ENCODE data around the gene RRP36.

Gene RRP36

DNA sequence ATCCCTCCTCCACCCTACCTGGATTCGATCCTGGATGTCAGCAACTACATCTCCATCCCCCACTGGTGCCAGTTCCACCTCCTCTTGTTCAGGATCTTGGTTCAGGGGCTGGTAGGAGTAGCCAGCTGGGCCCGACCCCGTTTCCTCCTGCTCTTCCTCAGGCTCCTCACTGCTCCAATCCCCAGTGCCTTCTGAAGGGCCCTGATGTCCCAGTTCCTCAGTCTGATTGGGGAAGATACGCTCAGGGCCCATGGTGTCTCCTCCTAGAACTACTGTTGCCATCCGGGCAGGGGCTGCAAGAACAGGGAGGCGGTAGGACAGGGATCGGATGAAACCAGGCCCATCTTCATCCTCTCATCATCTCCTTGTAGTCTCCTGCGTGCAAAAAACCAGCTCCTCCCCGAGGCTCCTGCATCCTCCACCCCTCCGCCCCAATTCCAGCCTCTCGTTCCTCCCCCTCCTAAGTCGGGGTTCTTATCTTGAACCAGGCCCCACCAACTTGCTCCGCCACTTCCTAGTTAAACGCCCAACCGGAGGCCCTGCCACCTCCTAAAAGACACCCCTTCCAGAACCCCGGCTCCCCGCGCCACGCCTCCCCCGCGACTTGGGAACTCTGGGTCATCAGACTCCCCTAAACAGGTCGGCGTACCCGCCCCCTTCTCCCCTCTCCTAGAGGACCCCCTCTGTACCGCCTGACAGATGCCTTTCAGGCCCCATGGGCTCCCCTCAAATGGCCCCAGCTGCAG is 8.2 kb upstream of the RRP36 start (continued):
- TF ChIP-seq, protein P1, sequence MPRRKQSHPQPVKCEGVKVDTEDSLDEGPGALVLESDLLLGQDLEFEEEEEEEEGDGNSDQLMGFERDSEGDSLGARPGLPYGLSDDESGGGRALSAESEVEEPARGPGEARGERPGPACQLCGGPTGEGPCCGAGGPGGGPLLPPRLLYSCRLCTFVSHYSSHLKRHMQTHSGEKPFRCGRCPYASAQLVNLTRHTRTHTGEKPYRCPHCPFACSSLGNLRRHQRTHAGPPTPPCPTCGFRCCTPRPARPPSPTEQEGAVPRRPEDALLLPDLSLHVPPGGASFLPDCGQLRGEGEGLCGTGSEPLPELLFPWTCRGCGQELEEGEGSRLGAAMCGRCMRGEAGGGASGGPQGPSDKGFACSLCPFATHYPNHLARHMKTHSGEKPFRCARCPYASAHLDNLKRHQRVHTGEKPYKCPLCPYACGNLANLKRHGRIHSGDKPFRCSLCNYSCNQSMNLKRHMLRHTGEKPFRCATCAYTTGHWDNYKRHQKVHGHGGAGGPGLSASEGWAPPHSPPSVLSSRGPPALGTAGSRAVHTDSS (tag by site-specific recombination; IDR thresholded peaks at IDR 0.05) = 0 out of 2 replicates have a peak, but pooled peaks have one; percentile 6
- TF ChIP-seq ZNF560 (tag by site-specific recombination; IDR thresholded peaks at IDR 0.05; ENCODE audit: borderline replicate concordance) (no peak), SP3 (tag by site-specific recombination; IDR thresholded peaks at IDR 0.05) (no peak; the same call in 1 of the 2 replicates), ZNF529 (tag by site-specific recombination; IDR thresholded peaks at IDR 0.05; ENCODE audit: insufficient replicate concordance) (no peak), ZNF2 (tag by site-specific recombination; IDR thresholded peaks at IDR 0.05) (no peak), ZNF37A (tag by site-specific recombination; IDR thresholded peaks at IDR 0.05) (no peak), ZNF843 (tag by site-specific recombination; IDR thresholded peaks at IDR 0.05) (peak; percentile 30; the same call in 1 of the 2 replicates), ZNF350 (tag by site-specific recombination; IDR thresholded peaks at IDR 0.05) (no peak), ZNF677 (tag by site-specific recombination; IDR thresholded peaks at IDR 0.05) (no peak), ZNF23 (tag by site-specific recombination; IDR thresholded peaks at IDR 0.05; ENCODE audit: borderline replicate concordance) (no peak), ZNF335 (tag by site-specific recombination; conservative IDR thresholded peaks at IDR 0.05) (peak; percentile 73), ZNF701 (tag by site-specific recombination; IDR thresholded peaks at IDR 0.05) (no peak), GLIS2 (tag by site-specific recombination; IDR thresholded peaks at IDR 0.05) (peak; percentile 46; the same call in 1 of the 2 replicates), ZNF585B (tag by site-specific recombination; IDR thresholded peaks at IDR 0.05) (no peak), KLF16 (tag by site-specific recombination; IDR thresholded peaks at IDR 0.05) (peak; percentile 64; the same call in 1 of the 2 replicates), ZNF549 (tag by site-specific recombination; IDR thresholded peaks at IDR 0.05) (no peak), ZBTB21 (tag by site-specific recombination; IDR thresholded peaks at IDR 0.05) (peak; percentile 45; the same call in 1 of the 2 replicates), PRDM1 (tag by site-specific recombination; IDR thresholded peaks at IDR 0.05) (no peak), KLF9 (tag by site-specific recombination; IDR thresholded peaks at IDR 0.05; ENCODE audit: low read depth) (peak; percentile 90), ZNF791 (tag by site-specific recombination; IDR thresholded peaks at IDR 0.05) (no peak), IKZF3 (tag by site-specific recombination; IDR thresholded peaks at IDR 0.05) (no peak)
- TF ChIP-seq, protein P2, sequence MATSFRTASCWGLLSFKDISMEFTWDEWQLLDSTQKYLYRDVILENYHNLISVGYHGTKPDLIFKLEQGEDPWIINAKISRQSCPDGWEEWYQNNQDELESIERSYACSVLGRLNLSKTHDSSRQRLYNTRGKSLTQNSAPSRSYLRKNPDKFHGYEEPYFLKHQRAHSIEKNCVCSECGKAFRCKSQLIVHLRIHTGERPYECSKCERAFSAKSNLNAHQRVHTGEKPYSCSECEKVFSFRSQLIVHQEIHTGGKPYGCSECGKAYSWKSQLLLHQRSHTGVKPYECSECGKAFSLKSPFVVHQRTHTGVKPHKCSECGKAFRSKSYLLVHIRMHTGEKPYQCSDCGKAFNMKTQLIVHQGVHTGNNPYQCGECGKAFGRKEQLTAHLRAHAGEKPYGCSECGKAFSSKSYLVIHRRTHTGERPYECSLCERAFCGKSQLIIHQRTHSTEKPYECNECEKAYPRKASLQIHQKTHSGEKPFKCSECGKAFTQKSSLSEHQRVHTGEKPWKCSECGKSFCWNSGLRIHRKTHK (tag by site-specific recombination; IDR thresholded peaks at IDR 0.05) = no peak
- TF ChIP-seq, protein P3, sequence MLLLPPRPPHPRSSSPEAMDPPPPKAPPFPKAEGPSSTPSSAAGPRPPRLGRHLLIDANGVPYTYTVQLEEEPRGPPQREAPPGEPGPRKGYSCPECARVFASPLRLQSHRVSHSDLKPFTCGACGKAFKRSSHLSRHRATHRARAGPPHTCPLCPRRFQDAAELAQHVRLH (tag by site-specific recombination; IDR thresholded peaks at IDR 0.05) = peak; percentile 61; the same call in 1 of the 2 replicates
- TF ChIP-seq, protein P4, sequence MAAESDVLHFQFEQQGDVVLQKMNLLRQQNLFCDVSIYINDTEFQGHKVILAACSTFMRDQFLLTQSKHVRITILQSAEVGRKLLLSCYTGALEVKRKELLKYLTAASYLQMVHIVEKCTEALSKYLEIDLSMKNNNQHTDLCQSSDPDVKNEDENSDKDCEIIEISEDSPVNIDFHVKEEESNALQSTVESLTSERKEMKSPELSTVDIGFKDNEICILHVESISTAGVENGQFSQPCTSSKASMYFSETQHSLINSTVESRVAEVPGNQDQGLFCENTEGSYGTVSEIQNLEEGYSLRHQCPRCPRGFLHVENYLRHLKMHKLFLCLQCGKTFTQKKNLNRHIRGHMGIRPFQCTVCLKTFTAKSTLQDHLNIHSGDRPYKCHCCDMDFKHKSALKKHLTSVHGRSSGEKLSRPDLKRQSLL (tag by site-specific recombination; IDR thresholded peaks at IDR 0.05) = no peak; the same call in 1 of the 2 replicates
- TF ChIP-seq, protein P5, sequence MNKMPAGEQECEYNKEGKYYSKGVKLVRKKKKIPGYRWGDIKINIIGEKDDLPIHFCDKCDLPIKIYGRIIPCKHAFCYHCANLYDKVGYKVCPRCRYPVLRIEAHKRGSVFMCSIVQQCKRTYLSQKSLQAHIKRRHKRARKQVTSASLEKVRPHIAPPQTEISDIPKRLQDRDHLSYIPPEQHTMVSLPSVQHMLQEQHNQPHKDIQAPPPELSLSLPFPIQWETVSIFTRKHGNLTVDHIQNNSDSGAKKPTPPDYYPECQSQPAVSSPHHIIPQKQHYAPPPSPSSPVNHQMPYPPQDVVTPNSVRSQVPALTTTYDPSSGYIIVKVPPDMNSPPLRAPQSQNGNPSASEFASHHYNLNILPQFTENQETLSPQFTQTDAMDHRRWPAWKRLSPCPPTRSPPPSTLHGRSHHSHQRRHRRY (tag by site-specific recombination; IDR thresholded peaks at IDR 0.05) = no peak
- TF ChIP-seq, protein P6, sequence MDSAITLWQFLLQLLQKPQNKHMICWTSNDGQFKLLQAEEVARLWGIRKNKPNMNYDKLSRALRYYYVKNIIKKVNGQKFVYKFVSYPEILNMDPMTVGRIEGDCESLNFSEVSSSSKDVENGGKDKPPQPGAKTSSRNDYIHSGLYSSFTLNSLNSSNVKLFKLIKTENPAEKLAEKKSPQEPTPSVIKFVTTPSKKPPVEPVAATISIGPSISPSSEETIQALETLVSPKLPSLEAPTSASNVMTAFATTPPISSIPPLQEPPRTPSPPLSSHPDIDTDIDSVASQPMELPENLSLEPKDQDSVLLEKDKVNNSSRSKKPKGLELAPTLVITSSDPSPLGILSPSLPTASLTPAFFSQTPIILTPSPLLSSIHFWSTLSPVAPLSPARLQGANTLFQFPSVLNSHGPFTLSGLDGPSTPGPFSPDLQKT (IDR thresholded peaks at IDR 0.05; ENCODE audit: borderline replicate concordance, low read depth, low read length) = no peak
- TF ChIP-seq, protein P7, sequence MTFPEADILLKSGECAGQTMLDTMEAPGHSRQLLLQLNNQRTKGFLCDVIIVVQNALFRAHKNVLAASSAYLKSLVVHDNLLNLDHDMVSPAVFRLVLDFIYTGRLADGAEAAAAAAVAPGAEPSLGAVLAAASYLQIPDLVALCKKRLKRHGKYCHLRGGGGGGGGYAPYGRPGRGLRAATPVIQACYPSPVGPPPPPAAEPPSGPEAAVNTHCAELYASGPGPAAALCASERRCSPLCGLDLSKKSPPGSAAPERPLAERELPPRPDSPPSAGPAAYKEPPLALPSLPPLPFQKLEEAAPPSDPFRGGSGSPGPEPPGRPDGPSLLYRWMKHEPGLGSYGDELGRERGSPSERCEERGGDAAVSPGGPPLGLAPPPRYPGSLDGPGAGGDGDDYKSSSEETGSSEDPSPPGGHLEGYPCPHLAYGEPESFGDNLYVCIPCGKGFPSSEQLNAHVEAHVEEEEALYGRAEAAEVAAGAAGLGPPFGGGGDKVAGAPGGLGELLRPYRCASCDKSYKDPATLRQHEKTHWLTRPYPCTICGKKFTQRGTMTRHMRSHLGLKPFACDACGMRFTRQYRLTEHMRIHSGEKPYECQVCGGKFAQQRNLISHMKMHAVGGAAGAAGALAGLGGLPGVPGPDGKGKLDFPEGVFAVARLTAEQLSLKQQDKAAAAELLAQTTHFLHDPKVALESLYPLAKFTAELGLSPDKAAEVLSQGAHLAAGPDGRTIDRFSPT (tag by site-specific recombination; IDR thresholded peaks at IDR 0.05) = no peak; the same call in 1 of the 2 replicates
- TF ChIP-seq, protein P8, sequence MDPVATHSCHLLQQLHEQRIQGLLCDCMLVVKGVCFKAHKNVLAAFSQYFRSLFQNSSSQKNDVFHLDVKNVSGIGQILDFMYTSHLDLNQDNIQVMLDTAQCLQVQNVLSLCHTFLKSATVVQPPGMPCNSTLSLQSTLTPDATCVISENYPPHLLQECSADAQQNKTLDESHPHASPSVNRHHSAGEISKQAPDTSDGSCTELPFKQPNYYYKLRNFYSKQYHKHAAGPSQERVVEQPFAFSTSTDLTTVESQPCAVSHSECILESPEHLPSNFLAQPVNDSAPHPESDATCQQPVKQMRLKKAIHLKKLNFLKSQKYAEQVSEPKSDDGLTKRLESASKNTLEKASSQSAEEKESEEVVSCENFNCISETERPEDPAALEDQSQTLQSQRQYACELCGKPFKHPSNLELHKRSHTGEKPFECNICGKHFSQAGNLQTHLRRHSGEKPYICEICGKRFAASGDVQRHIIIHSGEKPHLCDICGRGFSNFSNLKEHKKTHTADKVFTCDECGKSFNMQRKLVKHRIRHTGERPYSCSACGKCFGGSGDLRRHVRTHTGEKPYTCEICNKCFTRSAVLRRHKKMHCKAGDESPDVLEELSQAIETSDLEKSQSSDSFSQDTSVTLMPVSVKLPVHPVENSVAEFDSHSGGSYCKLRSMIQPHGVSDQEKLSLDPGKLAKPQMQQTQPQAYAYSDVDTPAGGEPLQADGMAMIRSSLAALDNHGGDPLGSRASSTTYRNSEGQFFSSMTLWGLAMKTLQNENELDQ (tag by site-specific recombination; IDR thresholded peaks at IDR 0.05; ENCODE audit: low read depth) = no peak
